ENCODE data around the gene MED26. TPM values are rescaled to one million over a fixed set of nuclear protein-coding genes. Genes with fewer than 3 reads are reported as not detected.
"Not testable (repeated sequence)": the region's sequence is repeated elsewhere in the genome, so short reads cannot be mapped to it uniquely, and the experiment has no call there.

Gene MED26
- total RNA-seq, 1 experiment from 2014 or later, result 8.8 TPM

- no peak for DNase-seq (ENCODE audit: low read depth, low spot score)
- H3K27me3 ChIP-seq (ENCODE audit: control insufficient read depth, insufficient read depth, low read length), result no peaks in the 10 kb centered on the region
- no peak for ATAC-seq
- in situ Hi-C loops (cut with HindIII; ENCODE audit: low pct_unique_long_range_greater_than_20kb, low sequenced_read_pairs), result no loop called here
- POLR2A ChIA-PET, result interaction anchor here (0.8 kb wide), 1 partner anchor 9 kb away, joined by 14 read pairs; no protein-coding TSS in a partner anchor
- intact Hi-C loops (cut with micrococcal nuclease; ENCODE audit: unreplicated experiment), result no loop called here
- no peaks in the 10 kb centered on the region for H3K4me1 ChIP-seq (ENCODE audit: control insufficient read depth, insufficient read depth, low read length)
- no peaks in the 10 kb centered on the region for H3K36me3 ChIP-seq (ENCODE audit: control insufficient read depth, insufficient read depth, low read length)
- TF ChIP-seq, protein P1, sequence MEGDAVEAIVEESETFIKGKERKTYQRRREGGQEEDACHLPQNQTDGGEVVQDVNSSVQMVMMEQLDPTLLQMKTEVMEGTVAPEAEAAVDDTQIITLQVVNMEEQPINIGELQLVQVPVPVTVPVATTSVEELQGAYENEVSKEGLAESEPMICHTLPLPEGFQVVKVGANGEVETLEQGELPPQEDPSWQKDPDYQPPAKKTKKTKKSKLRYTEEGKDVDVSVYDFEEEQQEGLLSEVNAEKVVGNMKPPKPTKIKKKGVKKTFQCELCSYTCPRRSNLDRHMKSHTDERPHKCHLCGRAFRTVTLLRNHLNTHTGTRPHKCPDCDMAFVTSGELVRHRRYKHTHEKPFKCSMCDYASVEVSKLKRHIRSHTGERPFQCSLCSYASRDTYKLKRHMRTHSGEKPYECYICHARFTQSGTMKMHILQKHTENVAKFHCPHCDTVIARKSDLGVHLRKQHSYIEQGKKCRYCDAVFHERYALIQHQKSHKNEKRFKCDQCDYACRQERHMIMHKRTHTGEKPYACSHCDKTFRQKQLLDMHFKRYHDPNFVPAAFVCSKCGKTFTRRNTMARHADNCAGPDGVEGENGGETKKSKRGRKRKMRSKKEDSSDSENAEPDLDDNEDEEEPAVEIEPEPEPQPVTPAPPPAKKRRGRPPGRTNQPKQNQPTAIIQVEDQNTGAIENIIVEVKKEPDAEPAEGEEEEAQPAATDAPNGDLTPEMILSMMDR (IDR thresholded peaks at IDR 0.05), result no peak
- TF ChIP-seq TCF7L2 (IDR thresholded peaks at IDR 0.05; ENCODE audit: low read depth, low read length), result no peak
- TF ChIP-seq POLR2AphosphoS5 (IDR thresholded peaks at IDR 0.05; ENCODE audit: low read depth, low read length), result no peak
- TF ChIP-seq, protein P2, sequence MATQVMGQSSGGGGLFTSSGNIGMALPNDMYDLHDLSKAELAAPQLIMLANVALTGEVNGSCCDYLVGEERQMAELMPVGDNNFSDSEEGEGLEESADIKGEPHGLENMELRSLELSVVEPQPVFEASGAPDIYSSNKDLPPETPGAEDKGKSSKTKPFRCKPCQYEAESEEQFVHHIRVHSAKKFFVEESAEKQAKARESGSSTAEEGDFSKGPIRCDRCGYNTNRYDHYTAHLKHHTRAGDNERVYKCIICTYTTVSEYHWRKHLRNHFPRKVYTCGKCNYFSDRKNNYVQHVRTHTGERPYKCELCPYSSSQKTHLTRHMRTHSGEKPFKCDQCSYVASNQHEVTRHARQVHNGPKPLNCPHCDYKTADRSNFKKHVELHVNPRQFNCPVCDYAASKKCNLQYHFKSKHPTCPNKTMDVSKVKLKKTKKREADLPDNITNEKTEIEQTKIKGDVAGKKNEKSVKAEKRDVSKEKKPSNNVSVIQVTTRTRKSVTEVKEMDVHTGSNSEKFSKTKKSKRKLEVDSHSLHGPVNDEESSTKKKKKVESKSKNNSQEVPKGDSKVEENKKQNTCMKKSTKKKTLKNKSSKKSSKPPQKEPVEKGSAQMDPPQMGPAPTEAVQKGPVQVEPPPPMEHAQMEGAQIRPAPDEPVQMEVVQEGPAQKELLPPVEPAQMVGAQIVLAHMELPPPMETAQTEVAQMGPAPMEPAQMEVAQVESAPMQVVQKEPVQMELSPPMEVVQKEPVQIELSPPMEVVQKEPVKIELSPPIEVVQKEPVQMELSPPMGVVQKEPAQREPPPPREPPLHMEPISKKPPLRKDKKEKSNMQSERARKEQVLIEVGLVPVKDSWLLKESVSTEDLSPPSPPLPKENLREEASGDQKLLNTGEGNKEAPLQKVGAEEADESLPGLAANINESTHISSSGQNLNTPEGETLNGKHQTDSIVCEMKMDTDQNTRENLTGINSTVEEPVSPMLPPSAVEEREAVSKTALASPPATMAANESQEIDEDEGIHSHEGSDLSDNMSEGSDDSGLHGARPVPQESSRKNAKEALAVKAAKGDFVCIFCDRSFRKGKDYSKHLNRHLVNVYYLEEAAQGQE (IDR thresholded peaks at IDR 0.05; ENCODE audit: insufficient read depth in 1 of 2, low read depth in 2 of 2, low read length in 1 of 2), result no peak
- TF ChIP-seq SIN3A (IDR thresholded peaks at IDR 0.05; ENCODE audit: borderline replicate concordance, insufficient read depth, low read depth, low read length), result no peak
- H3K9me3 ChIP-seq (ENCODE audit: control insufficient read depth, insufficient read depth, low read depth, low read length), result no peaks in the 10 kb centered on the region
- H3K27ac ChIP-seq (ENCODE audit: low read length), result no peak overlapping the region
- CTCF ChIA-PET, result no interaction called here
- no peak overlapping the region for H3K4me3 ChIP-seq (ENCODE audit: low read depth in 2 of 2, low read length in 2 of 2)
- no TSS peak for BruUV-seq (replicated peaks)
Observed at GRCh38 chr19:16676101-16676798, 48.2 kb upstream of the MED26 start.

DNA sequence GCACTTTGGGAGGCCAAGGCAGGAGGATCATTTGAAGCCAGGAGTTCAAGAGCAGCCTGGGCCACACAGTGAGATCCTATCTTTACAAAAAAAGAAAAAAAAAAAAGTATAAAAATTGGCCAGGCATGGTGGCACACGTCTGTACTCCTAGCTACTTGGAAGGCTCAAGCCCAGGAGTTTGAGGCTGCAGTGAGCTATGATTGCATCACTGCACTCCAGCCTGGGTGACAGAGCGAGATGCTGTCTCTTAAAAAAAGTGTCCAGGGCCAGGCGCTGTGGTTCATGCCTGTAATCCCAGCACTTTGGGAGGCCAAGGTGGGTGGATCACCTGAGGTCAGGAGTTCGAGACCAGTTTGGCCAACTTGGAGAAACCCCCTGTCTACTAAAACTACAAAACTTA, 45.8 kb upstream of the MED26 start:
- BruUV-seq (replicated peaks); ATAC-seq; H3K36me3 ChIP-seq (ENCODE audit: control insufficient read depth, insufficient read depth, low read length); H3K27me3 ChIP-seq (ENCODE audit: control insufficient read depth, insufficient read depth, low read length); H3K27ac ChIP-seq (ENCODE audit: low read length); DNase-seq (ENCODE audit: low read depth, low spot score); intact Hi-C loops (cut with micrococcal nuclease; ENCODE audit: unreplicated experiment); in situ Hi-C loops (cut with HindIII; ENCODE audit: low pct_unique_long_range_greater_than_20kb, low sequenced_read_pairs); H3K4me3 ChIP-seq (ENCODE audit: low read depth in 2 of 2, low read length in 2 of 2); H3K4me1 ChIP-seq (ENCODE audit: control insufficient read depth, insufficient read depth, low read length); H3K9me3 ChIP-seq (ENCODE audit: control insufficient read depth, insufficient read depth, low read depth, low read length): not testable (repeated sequence)
- POLR2A ChIA-PET, result interaction anchor here (0.6 to 0.7 kb wide), 2 partner anchors 47 to 66 kb away, joined by 3 read pairs; no protein-coding TSS in a partner anchor
- CTCF ChIA-PET, result interaction anchor here (0.6 kb wide), 1 partner anchor 52 kb away, joined by 5 read pairs; no protein-coding TSS in a partner anchor

- Histone ChIP-seq H3K4me3 (ENCODE audit: low read depth in 2 of 2, low read length in 2 of 2) (no peak overlapping the region), H3K27me3 (ENCODE audit: control insufficient read depth, insufficient read depth, low read length) (no peaks in the 10 kb centered on the region), H3K4me1 (ENCODE audit: control insufficient read depth, insufficient read depth, low read length) (no peaks in the 10 kb centered on the region), H3K27ac (ENCODE audit: low read length) (no peak overlapping the region), H3K9me3 (ENCODE audit: control insufficient read depth, insufficient read depth, low read depth, low read length) (no peaks in the 10 kb centered on the region), H3K36me3 (ENCODE audit: control insufficient read depth, insufficient read depth, low read length) (no peaks in the 10 kb centered on the region)
- no peak for TF ChIP-seq POLR2AphosphoS5 (IDR thresholded peaks at IDR 0.05; ENCODE audit: low read depth, low read length)
- TF ChIP-seq, protein P2 (IDR thresholded peaks at IDR 0.05; ENCODE audit: insufficient read depth in 1 of 2, low read depth in 2 of 2, low read length in 1 of 2), result no peak
- intact Hi-C loops (cut with micrococcal nuclease; ENCODE audit: unreplicated experiment) (no loop called here), in situ Hi-C loops (cut with HindIII; ENCODE audit: low pct_unique_long_range_greater_than_20kb, low sequenced_read_pairs) (no loop called here)
- no TSS peak for BruUV-seq (replicated peaks)
- no peak for ATAC-seq
- ChIA-PET POLR2A (interaction anchor here (0.7 kb wide), 1 partner anchor 65 kb away, joined by 3 read pairs; no protein-coding TSS in a partner anchor), CTCF (interaction anchor here (0.6 kb wide), 2 partner anchors 52 to 163 kb away, joined by 5 read pairs; no protein-coding TSS in a partner anchor)
- no peak for DNase-seq (ENCODE audit: low read depth, low spot score)
Observed at GRCh38 chr19:16673231-16673630, 45.2 kb upstream of the MED26 start.

All from Panc1 (cell line).